HepG2 (cell line): ENCODE data around the gene PTPN22. TPM values are rescaled to one million over a fixed set of nuclear protein-coding genes. Genes with fewer than 3 reads are reported as not detected.

Experiments used
- ATAC-seq: fragments of 200-7000 bp; cut with Tn5 transposase; 3 replicates; pipeline ENCODE4 v1.9.1; 2020; ENCODE audit warnings: mild to moderate bottlenecking, moderate library complexity
- BruUV-seq: library from RNA; stranded (reverse); fragments of 400-500 nt; replicated peaks from 2 replicates; lab custom pipeline; 2021; lab: Mats Ljungman, UMichigan
- CTCF ChIA-PET: fragments of 300-600 bp; formaldehyde crosslinking; extraction: SDS; loops from one replicate; lab custom pipeline; 2021; ENCODE audit warnings: low total read pairs, inconsistent platforms, low intra/inter-chr PET ratio; lab: Yijun Ruan, JAX
- POLR2A ChIA-PET: fragments of 350-600 bp; sonication (Branson Sonifier 250); formaldehyde crosslinking; loops from one replicate; lab custom pipeline; 2020; ENCODE audit warnings: antibody characterized with exemption, inconsistent platforms; lab: Yijun Ruan, JAX
- DNase-seq: peaks from one replicate; pipeline ENCODE4 v3.0.0-alpha.2; 2015; ENCODE audit warnings: low spot score
- FAIRE-seq: peaks from 3 replicates; lab custom pipeline; 2011; peaks lifted over from hg19 to GRCh38; lab: Jason Lieb, UNC
- H2AFZ ChIP-seq: one replicate; pipeline ENCODE4 v1.6.1; 2011; ENCODE audit warnings: low read length, inconsistent platforms
- H3K27ac ChIP-seq: fragments of 300-600 bp; 3 replicates; pipeline ENCODE4 v1.8.0; 2011; ENCODE audit warnings: mixed run types, mild to moderate bottlenecking, mixed read lengths, low read length, inconsistent platforms; ENCODE audit not compliant: insufficient read depth; ENCODE audit errors: extremely low read length
- H3K27me3 ChIP-seq, 2 experiments: fragments of 200-600 bp in 1 of 2; 2 replicates in 1 of 2; 3 replicates in 1 of 2; pipeline versions ENCODE4 v1.6.0 to v1.8.0; 2011; ENCODE audit warnings: low read length in 2 of 2, mild to moderate bottlenecking in 2 of 2, moderate library complexity in 2 of 2, inconsistent platforms in 1 of 2; ENCODE audit not compliant: insufficient read depth in 2 of 2, control insufficient read depth in 1 of 2
- H3K36me3 ChIP-seq, 2 experiments: fragments of 200-600 bp in 1 of 2; replicated peaks in 1 of 2; 2 replicates in 1 of 2; 3 replicates in 1 of 2; pipeline versions ENCODE4 v1.5.1 to v1.8.0; 2011; ENCODE audit warnings: low read length in 2 of 2, inconsistent platforms in 1 of 2; ENCODE audit not compliant: insufficient read depth in 2 of 2, control insufficient read depth in 1 of 2
- H3K4me1 ChIP-seq: 2 replicates; pipeline ENCODE4 v1.5.1; 2012; ENCODE audit warnings: low read length, inconsistent platforms; ENCODE audit not compliant: insufficient read depth
- H3K4me2 ChIP-seq: 2 replicates; pipeline ENCODE4 v1.6.0; 2011; ENCODE audit warnings: low read depth, low read length, inconsistent platforms
- H3K4me3 ChIP-seq, 3 experiments: fragments of 200-600 bp in 1 of 3; sonication (generic), shearing (Covaris generic) in 1 of 3; replicated peaks in 1 of 3; 2 replicates each; pipeline ENCODE4 v1.5.1; 2011 to 2016; ENCODE audit warnings: low read length in 3 of 3, inconsistent platforms in 2 of 3, low read depth in 2 of 3, mild to moderate bottlenecking in 2 of 3, control low read depth in 1 of 3, mixed read lengths in 1 of 3; ENCODE audit not compliant: insufficient read depth in 1 of 3
- H3K79me2 ChIP-seq: one replicate; pipeline ENCODE4 v1.6.1; 2011; ENCODE audit warnings: low read length, inconsistent platforms; ENCODE audit not compliant: insufficient read depth
- H3K9ac ChIP-seq: 2 replicates; pipeline ENCODE4 v1.6.0; 2011; ENCODE audit warnings: mild to moderate bottlenecking, low read depth, low read length, inconsistent platforms; ENCODE audit not compliant: insufficient read depth
- H3K9me3 ChIP-seq: 2 replicates; pipeline ENCODE4 v1.5.1; 2012; ENCODE audit warnings: mild to moderate bottlenecking, low read length
- H4K20me1 ChIP-seq: 2 replicates; pipeline ENCODE4 v1.6.0; 2011; ENCODE audit warnings: inconsistent platforms, mild to moderate bottlenecking, low read length, moderate library complexity; ENCODE audit not compliant: insufficient read depth
- ATF7 ChIP-seq, 2 experiments: fragments of 450-650 bp in 1 of 2; sonication (generic) in 1 of 2; formaldehyde crosslinking in 1 of 2; IDR thresholded peaks; 2 replicates each; pipeline versions ENCODE4 v1.4.0 to v1.6.1; 2016 to 2020; ENCODE audit warnings: antibody characterized with exemption in 1 of 2, mild to moderate bottlenecking in 1 of 2, missing genetic modification reagents in 1 of 2
- BCL6 ChIP-seq: IDR thresholded peaks from 2 replicates; pipeline ENCODE4 v1.6.1; 2016; ENCODE audit warnings: missing genetic modification reagents, missing compliant biosample characterization
- FOSL1 ChIP-seq: sonication (generic); formaldehyde crosslinking; IDR thresholded peaks from 2 replicates; pipeline ENCODE4 v1.9.0; 2021; ENCODE audit warnings: missing genetic modification reagents, borderline replicate concordance
- NPAS2 ChIP-seq: sonication (generic); formaldehyde crosslinking; IDR thresholded peaks from 2 replicates; pipeline ENCODE4 v1.8.0; 2022; ENCODE audit warnings: mild to moderate bottlenecking, missing genetic modification reagents, borderline replicate concordance
- PHB2 ChIP-seq: fragments of 450-650 bp; IDR thresholded peaks from 2 replicates; pipeline ENCODE4 v1.6.1; 2018; ENCODE audit not compliant: partially characterized antibody
- POLR2AphosphoS2 ChIP-seq: IDR thresholded peaks from 2 replicates; pipeline ENCODE4 v1.6.1; 2011; ENCODE audit warnings: low read depth, low read length, improper control_type of control experiment
- SOX13 ChIP-seq, 3 experiments: fragments of 450-650 bp in 1 of 3; sonication (generic) in 1 of 3; formaldehyde crosslinking in 1 of 3; IDR thresholded peaks in 2 of 3; conservative IDR thresholded peaks in 1 of 3; 2 replicates each; pipeline versions ENCODE4 v1.5.0 to v1.6.1; 2016 to 2020; ENCODE audit warnings: antibody characterized with exemption in 1 of 3, mild to moderate bottlenecking in 1 of 3, missing compliant biosample characterization in 1 of 3, missing genetic modification reagents in 1 of 3, moderate library complexity in 1 of 3
- ZNF432 ChIP-seq: sonication (generic); formaldehyde crosslinking; IDR thresholded peaks from 2 replicates; pipeline ENCODE4 v1.5.0; 2020; ENCODE audit warnings: missing genetic modification reagents, mild to moderate bottlenecking, borderline replicate concordance
- ZNF546 ChIP-seq: sonication (generic); formaldehyde crosslinking; conservative IDR thresholded peaks from 2 replicates; pipeline ENCODE4 v1.8.1; 2023; ENCODE audit warnings: mild to moderate bottlenecking, missing genetic modification reagents
- WGBS: methylation state at CpG from one replicate; pipeline ENCODE4 v1.1.6; 2017; ENCODE audit warnings: low lambda C conversion rate; 5-methylcytosine and 5-hydroxymethylcytosine counted together
- in situ Hi-C: cut with HindIII; loops from 2 replicates; pipeline ENCODE4 v1.10.0; 2017; ENCODE audit warnings: low pct_unique_long_range_greater_than_20kb; ENCODE audit not compliant: extremely low pct_ligation_motif_present
- intact Hi-C: fragments of 100-400 bp; cut with micrococcal nuclease; formaldehyde crosslinking; loops from one replicate; pipeline ENCODE4 v1.10.0; 2022; ENCODE audit not compliant: unreplicated experiment
- polyA plus RNA-seq, 8 experiments: library from polyadenylated mRNA; depleted of rRNA in 3 of 8; stranded (reverse) in 7 of 8; unstranded in 1 of 8; fragments of >200 nt; fragmentation: Illumina TruSeq in 4 of 8; extraction: Trizol in 4 of 8; gene quantifications; 2 replicates each; pipeline versions ENCODE4 v1.2.1 to v1.2.3, GENCODE V29; 2011 to 2016; ENCODE audit warnings: low read depth in 4 of 8, missing spikeins in 1 of 8, mixed read lengths in 1 of 8; ENCODE audit not compliant: insufficient read depth in 1 of 8
- total RNA-seq, 5 experiments: library from RNA; depleted of rRNA; stranded (reverse); fragments of >200 nt; fragmentation: Illumina TruSeq; extraction: Trizol; gene quantifications; 2 replicates each; pipeline ENCODE4 v1.2.3, GENCODE V29; 2016; ENCODE audit warnings: low read depth in 1 of 5
- TF ChIP-seq, protein P1 (sequence below): sonication (generic); formaldehyde crosslinking; IDR thresholded peaks from 2 replicates; pipeline ENCODE4 v1.4.0; 2020; ENCODE audit warnings: mild to moderate bottlenecking, missing genetic modification reagents, borderline replicate concordance
- TF ChIP-seq, protein P2 (sequence below), 2 experiments: fragments of 450-650 bp in 1 of 2; sonication (generic) in 1 of 2; formaldehyde crosslinking; IDR thresholded peaks; 2 replicates each; pipeline versions ENCODE4 v1.5.0 to v1.8.0; 2020 to 2022; ENCODE audit warnings: mild to moderate bottlenecking in 1 of 2, missing genetic modification reagents in 1 of 2

The PTPN22 gene
- total and polyA plus RNA-seq, 2 of the 13 experiments (the other 11 are each of a cell fraction or from before 2014, with no cell fraction given) = not detected

DNA sequence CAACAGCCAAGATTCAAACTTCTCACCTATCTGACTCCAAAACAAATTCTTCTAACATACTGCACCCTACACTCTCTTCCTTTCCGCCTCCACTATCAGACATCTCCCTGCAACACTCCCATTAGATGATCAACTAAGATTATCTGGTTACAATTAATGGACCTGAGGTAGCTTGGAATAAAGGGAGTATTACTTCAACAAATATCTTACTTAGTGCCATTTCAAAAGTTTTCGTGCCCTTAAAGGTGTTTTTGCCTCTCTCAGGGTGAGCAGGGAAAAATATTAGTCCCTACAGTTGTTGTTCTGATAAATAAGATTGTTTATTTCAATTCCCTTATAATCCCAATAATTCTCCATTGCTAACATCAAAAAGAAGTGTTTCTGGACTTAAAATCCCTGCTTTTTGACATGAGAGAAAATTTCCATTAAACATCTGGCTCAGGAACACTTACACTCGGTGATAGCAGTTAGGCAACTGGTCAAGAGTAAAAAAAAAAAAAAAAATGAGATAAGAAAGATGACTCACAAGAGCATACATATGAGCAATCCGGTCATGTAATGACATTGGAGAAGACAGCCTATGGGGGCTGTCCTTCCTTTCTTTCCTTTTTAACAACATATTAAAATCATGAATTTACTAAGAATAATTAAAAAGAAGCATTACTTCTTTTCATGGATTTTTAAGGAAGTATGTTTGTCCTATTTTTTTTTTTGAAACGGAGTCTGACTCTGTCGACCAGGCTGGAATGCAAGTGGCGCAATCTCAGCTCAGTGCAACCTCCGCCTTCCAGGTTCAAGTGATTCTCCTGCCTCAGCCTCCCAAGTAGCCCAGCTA lies 66.9 kb downstream of the PTPN22 start (continued):
- TF ChIP-seq ZNF546 (CRISPR knock-in tag) (no peak), ATF7 (IDR thresholded peaks at IDR 0.05) (0 out of 2 replicates have a peak, but pooled peaks have one; percentile 48), ATF7 (CRISPR knock-in tag; IDR thresholded peaks at IDR 0.05) (no peak), NPAS2 (CRISPR knock-in tag) (no peak), FOSL1 (CRISPR knock-in tag) (peak; percentile 81; the same call in 1 of the 2 replicates), POLR2AphosphoS2 (no peak)

DNA sequence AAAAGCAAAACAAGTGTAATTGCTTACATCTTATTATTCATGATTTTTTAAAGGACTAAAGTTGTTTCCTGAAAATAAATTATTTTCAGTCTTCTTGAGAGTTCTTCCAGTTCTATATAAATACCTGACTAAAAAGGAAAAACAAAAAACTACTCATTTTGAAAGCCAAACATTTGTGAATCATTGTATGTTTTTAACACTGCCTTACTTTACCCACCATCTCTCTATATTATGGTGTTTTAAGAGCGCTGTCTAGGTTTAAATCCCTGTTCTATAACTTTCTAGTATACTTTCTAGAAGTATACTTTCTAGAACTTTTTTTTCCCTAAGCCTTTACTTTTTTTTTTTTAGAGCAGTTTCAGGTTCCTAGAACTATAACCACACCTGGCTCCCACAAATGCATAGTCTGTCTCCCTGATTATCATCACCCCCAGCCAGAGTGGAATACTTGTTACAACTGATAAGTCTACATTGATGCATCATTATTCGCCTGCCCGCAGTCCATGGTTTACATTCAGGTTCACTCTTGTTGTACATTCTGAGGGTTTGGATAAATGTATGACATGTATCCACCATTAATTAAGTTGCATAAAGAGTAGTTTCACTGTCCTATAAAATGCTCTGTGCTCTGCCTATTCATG lies 69.0 kb downstream of the PTPN22 start:
- no TSS peak for BruUV-seq
- Histone ChIP-seq H3K4me1 (peaks cover 47% of the 10 kb centered on the region), H3K27me3 (no peaks in the 10 kb centered on the region), H4K20me1 (peaks cover 21% of the 10 kb centered on the region), H2AFZ (no peak overlapping the region), H3K9ac (no peak overlapping the region), H3K4me2 (no peak overlapping the region), H3K27ac (no peak overlapping the region), H3K79me2 (peaks cover 90% of the 10 kb centered on the region), H3K36me3 (peaks cover 0 to 5% of the 10 kb centered on the region in 2 experiments; a peak in 3 of 5 replicates), H3K9me3 (no peaks in the 10 kb centered on the region), H3K4me3 (no peak overlapping the region)
- FAIRE-seq = no peak
- CTCF ChIA-PET = no interaction called here
- 97% methylated on average over 3 of the region's 3 CpGs for WGBS
- intact Hi-C loops (no loop called here), in situ Hi-C loops (no loop called here)
- DNase-seq = no peak
- POLR2A ChIA-PET = no interaction called here
- no peak for ATAC-seq
- TF ChIP-seq ZNF432 (CRISPR knock-in tag) (no peak), SOX13 (IDR thresholded peaks at IDR 0.05) (no peak), SOX13 (CRISPR knock-in tag; conservative IDR thresholded peaks at IDR 0.05 in 1 of 2, IDR thresholded peaks at IDR 0.05 in 1 of 2) (no peak), PHB2 (no peak), BCL6 (no peak)
- TF ChIP-seq, protein P1, sequence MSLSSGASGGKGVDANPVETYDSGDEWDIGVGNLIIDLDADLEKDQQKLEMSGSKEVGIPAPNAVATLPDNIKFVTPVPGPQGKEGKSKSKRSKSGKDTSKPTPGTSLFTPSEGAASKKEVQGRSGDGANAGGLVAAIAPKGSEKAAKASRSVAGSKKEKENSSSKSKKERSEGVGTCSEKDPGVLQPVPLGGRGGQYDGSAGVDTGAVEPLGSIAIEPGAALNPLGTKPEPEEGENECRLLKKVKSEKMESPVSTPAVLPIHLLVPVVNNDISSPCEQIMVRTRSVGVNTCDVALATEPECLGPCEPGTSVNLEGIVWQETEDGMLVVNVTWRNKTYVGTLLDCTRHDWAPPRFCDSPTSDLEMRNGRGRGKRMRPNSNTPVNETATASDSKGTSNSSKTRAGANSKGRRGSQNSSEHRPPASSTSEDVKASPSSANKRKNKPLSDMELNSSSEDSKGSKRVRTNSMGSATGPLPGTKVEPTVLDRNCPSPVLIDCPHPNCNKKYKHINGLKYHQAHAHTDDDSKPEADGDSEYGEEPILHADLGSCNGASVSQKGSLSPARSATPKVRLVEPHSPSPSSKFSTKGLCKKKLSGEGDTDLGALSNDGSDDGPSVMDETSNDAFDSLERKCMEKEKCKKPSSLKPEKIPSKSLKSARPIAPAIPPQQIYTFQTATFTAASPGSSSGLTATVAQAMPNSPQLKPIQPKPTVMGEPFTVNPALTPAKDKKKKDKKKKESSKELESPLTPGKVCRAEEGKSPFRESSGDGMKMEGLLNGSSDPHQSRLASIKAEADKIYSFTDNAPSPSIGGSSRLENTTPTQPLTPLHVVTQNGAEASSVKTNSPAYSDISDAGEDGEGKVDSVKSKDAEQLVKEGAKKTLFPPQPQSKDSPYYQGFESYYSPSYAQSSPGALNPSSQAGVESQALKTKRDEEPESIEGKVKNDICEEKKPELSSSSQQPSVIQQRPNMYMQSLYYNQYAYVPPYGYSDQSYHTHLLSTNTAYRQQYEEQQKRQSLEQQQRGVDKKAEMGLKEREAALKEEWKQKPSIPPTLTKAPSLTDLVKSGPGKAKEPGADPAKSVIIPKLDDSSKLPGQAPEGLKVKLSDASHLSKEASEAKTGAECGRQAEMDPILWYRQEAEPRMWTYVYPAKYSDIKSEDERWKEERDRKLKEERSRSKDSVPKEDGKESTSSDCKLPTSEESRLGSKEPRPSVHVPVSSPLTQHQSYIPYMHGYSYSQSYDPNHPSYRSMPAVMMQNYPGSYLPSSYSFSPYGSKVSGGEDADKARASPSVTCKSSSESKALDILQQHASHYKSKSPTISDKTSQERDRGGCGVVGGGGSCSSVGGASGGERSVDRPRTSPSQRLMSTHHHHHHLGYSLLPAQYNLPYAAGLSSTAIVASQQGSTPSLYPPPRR = no peak
- TF ChIP-seq, protein P2, sequence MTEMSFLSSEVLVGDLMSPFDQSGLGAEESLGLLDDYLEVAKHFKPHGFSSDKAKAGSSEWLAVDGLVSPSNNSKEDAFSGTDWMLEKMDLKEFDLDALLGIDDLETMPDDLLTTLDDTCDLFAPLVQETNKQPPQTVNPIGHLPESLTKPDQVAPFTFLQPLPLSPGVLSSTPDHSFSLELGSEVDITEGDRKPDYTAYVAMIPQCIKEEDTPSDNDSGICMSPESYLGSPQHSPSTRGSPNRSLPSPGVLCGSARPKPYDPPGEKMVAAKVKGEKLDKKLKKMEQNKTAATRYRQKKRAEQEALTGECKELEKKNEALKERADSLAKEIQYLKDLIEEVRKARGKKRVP (CRISPR knock-in tag; IDR thresholded peaks at IDR 0.05) = no peak
